DOHH2 (cell line): ENCODE data around the gene PAGR1.

Experiments
- EZH2phosphoT487 ChIP-seq: fragments of 200-600 bp; sonication (generic); IDR thresholded peaks from 2 replicates; pipeline ENCODE4 v1.6.1; 2017; ENCODE audit warnings: borderline replicate concordance, mild to moderate bottlenecking, antibody characterized with exemption, low read length, moderate library complexity, mixed read lengths
- TF ChIP-seq, protein P1 (sequence below): fragments of 200-600 bp; sonication (generic); IDR thresholded peaks from one replicate; pipeline ENCODE4 v1.5.1; 2014; ENCODE audit warnings: antibody characterized with exemption, mild to moderate bottlenecking, low read depth, low read length; ENCODE audit not compliant: poor library complexity, severe bottlenecking

DNA sequence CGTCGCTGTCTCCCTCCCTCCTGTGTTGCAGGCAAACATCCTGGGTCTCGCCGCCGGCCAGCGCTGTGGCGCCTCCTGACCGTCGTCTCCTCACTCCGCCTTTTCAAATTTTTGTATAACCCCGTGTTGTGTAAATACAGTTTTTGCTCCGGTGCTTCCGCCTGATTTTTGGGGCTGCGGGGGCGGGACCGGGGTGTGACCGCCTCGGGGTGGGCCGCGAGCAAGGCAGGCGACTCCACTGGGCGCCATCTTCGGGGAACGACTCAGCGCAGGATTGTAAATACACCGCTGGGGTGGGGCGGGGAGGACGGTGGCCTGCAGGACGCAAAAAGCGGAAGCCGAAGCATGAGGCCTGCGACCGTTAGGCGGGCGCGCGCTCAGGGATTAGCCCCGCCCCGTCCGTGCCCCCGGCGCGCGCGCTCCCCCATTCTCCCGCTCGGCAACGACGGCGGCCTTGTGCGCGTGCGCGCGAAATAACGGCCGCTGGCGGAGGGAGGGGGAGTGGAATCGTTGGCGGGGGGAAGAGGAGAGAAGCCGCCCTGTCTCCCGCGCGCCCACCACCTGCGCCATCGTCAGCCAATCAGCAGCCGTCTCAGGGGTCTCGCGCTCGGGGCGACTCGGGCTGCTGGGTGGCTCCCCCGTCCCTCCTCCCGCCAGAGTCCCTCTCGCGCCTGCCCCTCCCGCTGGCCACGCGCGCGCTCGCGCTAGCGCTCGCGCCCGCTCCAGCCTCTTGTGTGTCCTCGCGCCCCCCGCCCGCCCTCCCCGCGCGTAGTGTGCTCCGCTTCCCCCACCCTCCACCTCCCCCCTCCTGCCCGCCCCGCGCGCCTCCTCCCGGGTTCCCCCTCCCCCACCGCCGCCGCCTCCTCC is 10.5 kb upstream of the PAGR1 start:
- TF ChIP-seq, protein P1, sequence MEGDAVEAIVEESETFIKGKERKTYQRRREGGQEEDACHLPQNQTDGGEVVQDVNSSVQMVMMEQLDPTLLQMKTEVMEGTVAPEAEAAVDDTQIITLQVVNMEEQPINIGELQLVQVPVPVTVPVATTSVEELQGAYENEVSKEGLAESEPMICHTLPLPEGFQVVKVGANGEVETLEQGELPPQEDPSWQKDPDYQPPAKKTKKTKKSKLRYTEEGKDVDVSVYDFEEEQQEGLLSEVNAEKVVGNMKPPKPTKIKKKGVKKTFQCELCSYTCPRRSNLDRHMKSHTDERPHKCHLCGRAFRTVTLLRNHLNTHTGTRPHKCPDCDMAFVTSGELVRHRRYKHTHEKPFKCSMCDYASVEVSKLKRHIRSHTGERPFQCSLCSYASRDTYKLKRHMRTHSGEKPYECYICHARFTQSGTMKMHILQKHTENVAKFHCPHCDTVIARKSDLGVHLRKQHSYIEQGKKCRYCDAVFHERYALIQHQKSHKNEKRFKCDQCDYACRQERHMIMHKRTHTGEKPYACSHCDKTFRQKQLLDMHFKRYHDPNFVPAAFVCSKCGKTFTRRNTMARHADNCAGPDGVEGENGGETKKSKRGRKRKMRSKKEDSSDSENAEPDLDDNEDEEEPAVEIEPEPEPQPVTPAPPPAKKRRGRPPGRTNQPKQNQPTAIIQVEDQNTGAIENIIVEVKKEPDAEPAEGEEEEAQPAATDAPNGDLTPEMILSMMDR = no peak
- no peak for TF ChIP-seq EZH2phosphoT487
